WTC11 (cell line): Measurements from ENCODE around the gene HYAL1. TPM values are rescaled to one million over a fixed set of nuclear protein-coding genes. Genes with fewer than 3 reads are reported as not detected.

Experiments
- ATF3 ChIP-seq: sonication (generic); formaldehyde crosslinking; conservative IDR thresholded peaks from 2 replicates; pipeline ENCODE4 v1.8.1; 2022; ENCODE audit warnings: mild to moderate bottlenecking, missing genetic modification reagents
- ERG ChIP-seq: fragments of 250-450 bp; sonication (Bioruptor Pico); IDR thresholded peaks from 2 replicates; pipeline ENCODE4 v1.8.0; 2021; ENCODE audit warnings: mild to moderate bottlenecking
- ESRRA ChIP-seq: sonication (generic); formaldehyde crosslinking; IDR thresholded peaks from 2 replicates; pipeline ENCODE4 v1.8.1; 2022; ENCODE audit warnings: mild to moderate bottlenecking, missing genetic modification reagents, borderline replicate concordance
- FOXP1 ChIP-seq: sonication (generic); formaldehyde crosslinking; IDR thresholded peaks from 2 replicates; pipeline ENCODE4 v1.8.0; 2022; ENCODE audit warnings: missing genetic modification reagents, mild to moderate bottlenecking, moderate library complexity, borderline replicate concordance
- FOXP4 ChIP-seq: sonication (generic); formaldehyde crosslinking; IDR thresholded peaks from 2 replicates; pipeline ENCODE4 v1.8.0; 2022; ENCODE audit warnings: mild to moderate bottlenecking, missing genetic modification reagents
- GRHL2 ChIP-seq: fragments of 250-450 bp; sonication (Bioruptor Pico); IDR thresholded peaks from 2 replicates; pipeline ENCODE4 v1.8.0; 2022; ENCODE audit warnings: mild to moderate bottlenecking, moderate library complexity; ENCODE audit not compliant: insufficient replicate concordance, severe bottlenecking
- IRF1 ChIP-seq: sonication (generic); formaldehyde crosslinking; IDR thresholded peaks from 2 replicates; pipeline ENCODE4 v1.8.0; 2023; ENCODE audit warnings: missing genetic modification reagents
- KAT7 ChIP-seq: sonication (generic); formaldehyde crosslinking; IDR thresholded peaks from 2 replicates; pipeline ENCODE4 v1.8.1; 2023; ENCODE audit warnings: missing genetic modification reagents, mild to moderate bottlenecking, borderline replicate concordance
- MLX ChIP-seq: sonication (generic); formaldehyde crosslinking; IDR thresholded peaks from 2 replicates; pipeline ENCODE4 v1.8.1; 2023; ENCODE audit warnings: mild to moderate bottlenecking, missing genetic modification reagents, moderate library complexity
- MXD4 ChIP-seq: fragments of 250-450 bp; sonication (Bioruptor Pico); IDR thresholded peaks from 2 replicates; pipeline ENCODE4 v1.8.0; 2021; ENCODE audit warnings: mild to moderate bottlenecking, moderate library complexity, borderline replicate concordance
- NR2C2 ChIP-seq: sonication (generic); formaldehyde crosslinking; IDR thresholded peaks from 2 replicates; pipeline ENCODE4 v1.8.0; 2022; ENCODE audit warnings: mild to moderate bottlenecking, missing genetic modification reagents
- NR3C1 ChIP-seq: sonication (generic); formaldehyde crosslinking; conservative IDR thresholded peaks from 2 replicates; pipeline ENCODE4 v1.8.1; 2023; ENCODE audit warnings: low read depth, mild to moderate bottlenecking, missing genetic modification reagents
- OVOL2 ChIP-seq: fragments of 250-450 bp; sonication (Bioruptor Pico); IDR thresholded peaks from 2 replicates; pipeline ENCODE4 v1.9.0; 2021; ENCODE audit warnings: mild to moderate bottlenecking, borderline replicate concordance
- PREB ChIP-seq: sonication (generic); formaldehyde crosslinking; IDR thresholded peaks from 2 replicates; pipeline ENCODE4 v1.8.1; 2022; ENCODE audit warnings: mild to moderate bottlenecking, missing genetic modification reagents, moderate library complexity, borderline replicate concordance
- USF1 ChIP-seq: sonication (generic); formaldehyde crosslinking; IDR thresholded peaks from 2 replicates; pipeline ENCODE4 v1.8.0; 2022; ENCODE audit warnings: mild to moderate bottlenecking, missing genetic modification reagents
- ZNF138 ChIP-seq: sonication (generic); formaldehyde crosslinking; conservative IDR thresholded peaks from 2 replicates; pipeline ENCODE4 v1.8.1; 2022; ENCODE audit warnings: mild to moderate bottlenecking, moderate library complexity, missing genetic modification reagents
- ZNF219 ChIP-seq: sonication (generic); formaldehyde crosslinking; IDR thresholded peaks from 2 replicates; pipeline ENCODE4 v1.8.0; 2023; ENCODE audit warnings: missing genetic modification reagents, mild to moderate bottlenecking, borderline replicate concordance
- ZNF232 ChIP-seq: sonication (generic); formaldehyde crosslinking; IDR thresholded peaks from 2 replicates; pipeline ENCODE4 v1.8.0; 2022; ENCODE audit warnings: mild to moderate bottlenecking, missing genetic modification reagents
- ZNF263 ChIP-seq: sonication (generic); formaldehyde crosslinking; IDR thresholded peaks from 2 replicates; pipeline ENCODE4 v1.8.1; 2022; ENCODE audit warnings: low read depth, mild to moderate bottlenecking, moderate library complexity, missing genetic modification reagents
- ZNF396 ChIP-seq: fragments of 250-450 bp; sonication (Bioruptor Pico); IDR thresholded peaks from 2 replicates; pipeline ENCODE4 v1.8.0; 2021; ENCODE audit warnings: mild to moderate bottlenecking, moderate library complexity, borderline replicate concordance
- ZNF425 ChIP-seq: fragments of 250-450 bp; sonication (Bioruptor Pico); conservative IDR thresholded peaks from 2 replicates; pipeline ENCODE4 v1.9.0; 2021; ENCODE audit warnings: mild to moderate bottlenecking
- ZNF532 ChIP-seq: fragments of 250-450 bp; sonication (Bioruptor Pico); IDR thresholded peaks from 2 replicates; pipeline ENCODE4 v1.9.0; 2021; ENCODE audit warnings: mild to moderate bottlenecking, borderline replicate concordance
- total RNA-seq: library from RNA; stranded (reverse); gene quantifications from 3 replicates; pipeline ENCODE4 v1.2.3, GENCODE V29; 2021

HYAL1 gene
- total RNA-seq, 1 experiment from 2014 or later, result 3.4 TPM

GRCh38 chr3:50327943-50328691 lies 24.7 kb upstream of the HYAL1 start, which contains the start of gene TUSC2 (continued):
- no peak for TF ChIP-seq ZNF532 (CRISPR knock-in tag)
- TF ChIP-seq ESRRA (CRISPR knock-in tag), result no peak
- TF ChIP-seq IRF1 (CRISPR knock-in tag), result no peak
- TF ChIP-seq FOXP4 (CRISPR knock-in tag), result 0 out of 2 replicates have a peak, but pooled peaks have one; percentile 21
- TF ChIP-seq ZNF425 (CRISPR knock-in tag), result no peak
- no peak for TF ChIP-seq KAT7 (CRISPR knock-in tag)
- TF ChIP-seq ZNF219 (CRISPR knock-in tag), result no peak
- TF ChIP-seq ZNF232 (CRISPR knock-in tag), result 0 out of 2 replicates have a peak, but pooled peaks have one; percentile 50
- no peak for TF ChIP-seq PREB (CRISPR knock-in tag)
- TF ChIP-seq GRHL2 (CRISPR knock-in tag), result no peak
- no peak for TF ChIP-seq ERG (CRISPR knock-in tag)
- TF ChIP-seq ZNF263, result no peak
- peak; percentile 78; the same call in 1 of the 2 replicates for TF ChIP-seq ZNF138
- TF ChIP-seq NR3C1, result 0 out of 2 replicates have a peak, but pooled peaks have one; percentile 81
- TF ChIP-seq OVOL2 (CRISPR knock-in tag), result no peak
- TF ChIP-seq ATF3 (CRISPR knock-in tag), result no peak
- 0 out of 2 replicates have a peak, but pooled peaks have one; percentile 16 for TF ChIP-seq USF1
- no peak for TF ChIP-seq NR2C2 (CRISPR knock-in tag)
- no peak for TF ChIP-seq ZNF396 (CRISPR knock-in tag)
- TF ChIP-seq MLX (CRISPR knock-in tag), result 0 out of 2 replicates have a peak, but pooled peaks have one; percentile 16
- no peak for TF ChIP-seq FOXP1 (CRISPR knock-in tag)
- no peak for TF ChIP-seq MXD4 (CRISPR knock-in tag)
